ENCODE measurements around the gene PLXND1. TPM values are rescaled to one million over a fixed set of nuclear protein-coding genes. Genes with fewer than 3 reads are reported as not detected.
"Not testable (repeated sequence)": the region's sequence is repeated elsewhere in the genome, so short reads cannot be mapped to it uniquely, and the experiment has no call there.

Gene PLXND1
- total RNA-seq, 2 donors from 2014 or later: 47.7 to 135 TPM

- Histone ChIP-seq H3K36me3 (replicated peaks in 1 of 2; ENCODE audit: insufficient read depth in 1 of 2, low read depth in 2 of 2) (no peaks in the 10 kb centered on the region), H3K9me3 (no peaks in the 10 kb centered on the region), H3K4me1 (peaks cover 20% of the 10 kb centered on the region), H3K27ac (no peak overlapping the region), H3K4me3 (no peak overlapping the region), H3K27me3 (no peaks in the 10 kb centered on the region)
- WGBS, 2 donors: 86 to 95% methylated on average over 3 of the region's 3 CpGs
- ATAC-seq (no peak), DNase-seq (no peak)
- intact Hi-C loops (cut with DNase I): no loop called here
- no peak for TF ChIP-seq CTCF (IDR thresholded peaks at IDR 0.05)
- TF ChIP-seq POLR2A (IDR thresholded peaks at IDR 0.05): no peak
These were observed 56.7 kb downstream of the PLXND1 start for GRCh38 chr3:129549805-129550204.

- H3K27ac ChIP-seq: no peak overlapping the region
- H3K36me3 ChIP-seq (replicated peaks in 1 of 2; ENCODE audit: insufficient read depth in 1 of 2, low read depth in 2 of 2): no peaks in the 10 kb centered on the region
- no peaks in the 10 kb centered on the region for H3K9me3 ChIP-seq
- no peak overlapping the region for H3K4me3 ChIP-seq
- intact Hi-C loops (cut with DNase I): no loop called here
- WGBS, 2 donors: 80 to 85% methylated on average over 18 of the region's 18 CpGs
- no peak for TF ChIP-seq POLR2A (IDR thresholded peaks at IDR 0.05)
- TF ChIP-seq CTCF (IDR thresholded peaks at IDR 0.05): no peak
- ATAC-seq: no peak
- H3K4me1 ChIP-seq: peaks cover 14% of the 10 kb centered on the region
- DNase-seq: no peak
- H3K27me3 ChIP-seq: no peaks in the 10 kb centered on the region
These were observed 57.3 kb downstream of the PLXND1 start for GRCh38 chr3:129549006-129549800.

GRCh38 chr3:129548104-129548965 lies 58.1 kb downstream of the PLXND1 start:
- intact Hi-C loops (cut with DNase I): no loop called here
- ATAC-seq: peak; percentile 67
- peaks cover 14% of the 10 kb centered on the region for H3K4me1 ChIP-seq
- H3K27ac ChIP-seq: no peak overlapping the region
- peak; percentile 30 to 69 (median 62) for DNase-seq
- WGBS, 2 donors: 59 to 67% methylated on average over 11 to 19 of the region's 19 CpGs
- no peaks in the 10 kb centered on the region for H3K9me3 ChIP-seq
- no peaks in the 10 kb centered on the region for H3K36me3 ChIP-seq (replicated peaks in 1 of 2; ENCODE audit: insufficient read depth in 1 of 2, low read depth in 2 of 2)
- TF ChIP-seq POLR2A (IDR thresholded peaks at IDR 0.05): no peak
- TF ChIP-seq CTCF (IDR thresholded peaks at IDR 0.05): no peak
- H3K27me3 ChIP-seq: no peaks in the 10 kb centered on the region
- no peak overlapping the region for H3K4me3 ChIP-seq

- WGBS, 2 donors: 95 to 100% methylated on average over 3 to 24 of the region's 24 CpGs
- intact Hi-C loops (cut with DNase I): no loop called here
These were observed 59.2 kb downstream of the PLXND1 start for GRCh38 chr3:129547241-129547640.

GRCh38 chr3:129545951-129546350 lies 60.5 kb downstream of the PLXND1 start:
- WGBS, 2 donors: 81 to 92% methylated on average over 3 of the region's 3 CpGs
- peaks cover 14% of the 10 kb centered on the region for H3K4me1 ChIP-seq
- ATAC-seq; H3K27ac ChIP-seq; H3K4me3 ChIP-seq; DNase-seq; H3K36me3 ChIP-seq (replicated peaks in 1 of 2; ENCODE audit: insufficient read depth in 1 of 2, low read depth in 2 of 2); H3K27me3 ChIP-seq; intact Hi-C loops (cut with DNase I); H3K9me3 ChIP-seq: not testable (repeated sequence)

More at GRCh38 chr3:129547241-129547640, 59.2 kb downstream of the PLXND1 start:
- Histone ChIP-seq H3K4me3 (no peak overlapping the region), H3K36me3 (replicated peaks in 1 of 2; ENCODE audit: insufficient read depth in 1 of 2, low read depth in 2 of 2) (no peaks in the 10 kb centered on the region), H3K27ac (no peak overlapping the region), H3K4me1 (peaks cover 14% of the 10 kb centered on the region), H3K9me3 (no peaks in the 10 kb centered on the region), H3K27me3 (no peaks in the 10 kb centered on the region)
- ATAC-seq: no peak
- no peak for DNase-seq
- TF ChIP-seq POLR2A (IDR thresholded peaks at IDR 0.05) (no peak), CTCF (IDR thresholded peaks at IDR 0.05) (no peak)

All from body of pancreas (tissue), 4 donors.